ENCODE results near the gene PLP1. TPM values are rescaled to one million over a fixed set of nuclear protein-coding genes. Genes with fewer than 3 reads are reported as not detected.
A peak's percentile ranks its signal among the peaks of the same experiment; 100 is the strongest.

The PLP1 gene
- polyA plus RNA-seq, 1 experiment: 1.9 TPM

DNA sequence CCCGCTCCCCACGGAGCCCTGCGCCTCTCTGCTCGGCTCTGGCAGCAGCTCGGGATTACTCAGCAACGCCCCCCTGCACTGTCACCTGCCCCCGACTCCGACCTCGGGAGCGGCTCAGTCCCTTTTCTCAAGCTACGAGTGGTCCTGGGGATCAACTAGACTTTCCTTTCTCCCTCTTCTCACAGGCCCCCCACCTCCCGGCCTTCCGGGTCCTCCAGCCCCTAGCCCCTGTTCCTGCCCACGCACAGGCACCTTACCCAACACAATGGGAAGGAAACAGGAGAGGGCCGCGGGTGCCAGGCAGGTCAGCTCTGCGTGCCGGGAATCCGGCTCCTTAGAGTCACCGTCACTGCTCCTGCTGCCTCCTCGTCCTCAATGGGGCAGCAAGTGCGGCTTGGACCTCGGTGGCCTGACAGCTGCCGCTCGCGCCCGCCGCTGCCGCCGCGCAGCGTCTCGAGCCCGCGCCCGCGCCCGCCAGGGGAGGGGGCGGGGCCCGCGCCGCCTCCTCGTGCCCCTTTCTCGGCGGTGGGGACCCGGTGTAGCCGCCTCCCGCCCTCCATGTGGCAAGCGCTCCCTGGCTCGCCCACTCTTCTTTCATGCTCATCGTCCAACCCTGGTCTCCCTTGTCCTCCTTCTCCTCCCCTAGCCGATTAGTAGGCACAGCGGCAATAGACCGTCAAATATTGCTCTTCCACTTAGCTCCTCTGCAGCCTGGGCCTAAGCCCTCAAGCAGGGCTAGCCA is 55.3 kb downstream of the PLP1 start, which contains the start of gene RAB9B:
TSS of gene RAB9B (minus strand) at position 455 of the 742 bp plus-strand sequence. CDS start 6,473 bp downstream, outside the sequence.
- Histone ChIP-seq H3K4me3 (ENCODE audit: low read depth, low read length) (peak within 1 kb of the TSS; percentile 48), H3K27me3 (ENCODE audit: control insufficient read depth, insufficient read depth, low read length) (no peaks in the 10 kb centered on the region), H3K36me3 (ENCODE audit: control insufficient read depth, insufficient read depth, low read length) (no peaks in the 10 kb centered on the region)
- DNase-seq (ENCODE audit: low read depth): no peak
- ChIA-PET POLR2A (no interaction called here), CTCF (interaction anchor here (0.9 to 3.1 kb wide), 4 partner anchors 8 to 305 kb away, joined by 3 to 19 read pairs (median 4); no protein-coding TSS in a partner anchor)
- TF ChIP-seq, protein P1, sequence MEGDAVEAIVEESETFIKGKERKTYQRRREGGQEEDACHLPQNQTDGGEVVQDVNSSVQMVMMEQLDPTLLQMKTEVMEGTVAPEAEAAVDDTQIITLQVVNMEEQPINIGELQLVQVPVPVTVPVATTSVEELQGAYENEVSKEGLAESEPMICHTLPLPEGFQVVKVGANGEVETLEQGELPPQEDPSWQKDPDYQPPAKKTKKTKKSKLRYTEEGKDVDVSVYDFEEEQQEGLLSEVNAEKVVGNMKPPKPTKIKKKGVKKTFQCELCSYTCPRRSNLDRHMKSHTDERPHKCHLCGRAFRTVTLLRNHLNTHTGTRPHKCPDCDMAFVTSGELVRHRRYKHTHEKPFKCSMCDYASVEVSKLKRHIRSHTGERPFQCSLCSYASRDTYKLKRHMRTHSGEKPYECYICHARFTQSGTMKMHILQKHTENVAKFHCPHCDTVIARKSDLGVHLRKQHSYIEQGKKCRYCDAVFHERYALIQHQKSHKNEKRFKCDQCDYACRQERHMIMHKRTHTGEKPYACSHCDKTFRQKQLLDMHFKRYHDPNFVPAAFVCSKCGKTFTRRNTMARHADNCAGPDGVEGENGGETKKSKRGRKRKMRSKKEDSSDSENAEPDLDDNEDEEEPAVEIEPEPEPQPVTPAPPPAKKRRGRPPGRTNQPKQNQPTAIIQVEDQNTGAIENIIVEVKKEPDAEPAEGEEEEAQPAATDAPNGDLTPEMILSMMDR (IDR thresholded peaks at IDR 0.05; ENCODE audit: insufficient read depth, low read depth, low read length): no peak

GRCh38 chrX:103839404-103839803 is 62.8 kb downstream of the PLP1 start:
- TF ChIP-seq, protein P1 (IDR thresholded peaks at IDR 0.05; ENCODE audit: insufficient read depth, low read depth, low read length): no peak
- DNase-seq (ENCODE audit: low read depth): no peak
- no peaks in the 10 kb centered on the region for H3K36me3 ChIP-seq (ENCODE audit: control insufficient read depth, insufficient read depth, low read length)
- CTCF ChIA-PET: no interaction called here
- H3K27me3 ChIP-seq (ENCODE audit: control insufficient read depth, insufficient read depth, low read length): no peaks in the 10 kb centered on the region
- no peak overlapping the region for H3K4me3 ChIP-seq (ENCODE audit: low read depth, low read length)
- POLR2A ChIA-PET: no interaction called here

Other genes starting within 250 kb of the PLP1 start
- 28.6 and 44.1 TPM in 2 replicates for gene TCEAL4, start 191.3 kb upstream of the PLP1 start, polyA plus RNA-seq (2011; rRNA removed)
- gene TCEAL3, start 168.9 kb upstream of the PLP1 start, polyA plus RNA-seq (2011; rRNA removed): 20.4 and 35.2 TPM in 2 replicates
- gene TCEAL1, start 147.9 kb upstream of the PLP1 start, polyA plus RNA-seq (2011; rRNA removed): 30.9 and 44.5 TPM in 2 replicates
- 479 and 701 TPM in 2 replicates for gene MORF4L2, start 90.1 kb upstream of the PLP1 start, polyA plus RNA-seq (2011; rRNA removed)
- 0.16 and 0.43 TPM in 2 replicates for gene TMEM31, start 65.9 kb upstream of the PLP1 start, polyA plus RNA-seq (2011; rRNA removed)
- 0.39 and 0.82 TPM in 2 replicates for gene RAB9B, start 55.4 kb downstream of the PLP1 start, polyA plus RNA-seq (2011; rRNA removed)
- gene TMSB15B, start 185.8 kb downstream of the PLP1 start, polyA plus RNA-seq (2011; rRNA removed): 4.7 and 6.6 TPM in 2 replicates
- gene H2BW1, start 236.9 kb downstream of the PLP1 start, polyA plus RNA-seq (2011; rRNA removed): not detected in 2 replicates

Measured in BJ (cell line).